PC-9 (cell line): ENCODE results near the gene FBXO44. TPM values are rescaled to one million over a fixed set of nuclear protein-coding genes. Genes with fewer than 3 reads are reported as not detected.

Experiments used
- BruUV-seq: library from RNA; stranded (reverse); fragments of 400-500 nt; replicated peaks from 2 replicates; lab custom pipeline; 2021; lab: Mats Ljungman, UMichigan
- CTCF ChIA-PET: fragments of 300-600 bp; sonication (Branson Sonifier 250); formaldehyde crosslinking; loops from one replicate; lab custom pipeline; 2022; ENCODE audit warnings: antibody characterized with exemption; lab: Charles Lee
- POLR2A ChIA-PET: fragments of 300-600 bp; sonication (Branson Sonifier 250); formaldehyde crosslinking; loops from one replicate; lab custom pipeline; 2022; ENCODE audit warnings: antibody characterized with exemption; ENCODE audit not compliant: unreplicated experiment; lab: Charles Lee
- DNase-seq, 2 experiments: peaks; one replicate each; pipeline versions ENCODE4 v3.0.0 to v3.0.0-alpha.2; 2015 to 2022; ENCODE audit warnings: mixed read lengths in 1 of 2
- H2AFZ ChIP-seq: fragments of 200-600 bp; sonication (generic); 2 replicates; pipeline ENCODE4 v1.8.1; 2017; ENCODE audit warnings: antibody characterized with exemption
- H3F3A ChIP-seq: fragments of 200-600 bp; sonication (generic); 2 replicates; pipeline ENCODE4 v1.8.1; 2017; ENCODE audit warnings: antibody characterized with exemption, mild to moderate bottlenecking, low read depth; ENCODE audit not compliant: insufficient read depth
- H3K27ac ChIP-seq: fragments of 200-600 bp; sonication (generic); 2 replicates; pipeline ENCODE4 v1.6.1; 2016; ENCODE audit warnings: mixed run types
- H3K27me3 ChIP-seq: fragments of 200-600 bp; sonication (generic); 2 replicates; pipeline ENCODE4 v1.6.1; 2016; ENCODE audit warnings: low read depth, mixed run types; ENCODE audit not compliant: insufficient read depth
- H3K36me3 ChIP-seq: fragments of 200-600 bp; sonication (generic); 2 replicates; pipeline ENCODE4 v1.6.1; 2016; ENCODE audit warnings: low read depth, mixed run types
- H3K4me1 ChIP-seq: fragments of 200-600 bp; sonication (generic); replicated peaks from 2 replicates; pipeline ENCODE4 v1.6.1; 2016; ENCODE audit warnings: mixed run types; ENCODE audit not compliant: insufficient read depth
- H3K4me2 ChIP-seq: fragments of 200-600 bp; sonication (generic); 2 replicates; pipeline ENCODE4 v1.6.1; 2017; ENCODE audit warnings: mixed run types
- H3K4me3 ChIP-seq: fragments of 200-600 bp; sonication (generic); 2 replicates; pipeline ENCODE4 v1.6.1; 2016; ENCODE audit warnings: mixed run types
- H3K79me2 ChIP-seq: fragments of 200-600 bp; sonication (generic); 2 replicates; pipeline ENCODE4 v1.6.1; 2017; ENCODE audit warnings: low read depth, mixed run types
- H3K9me2 ChIP-seq: fragments of 200-600 bp; sonication (generic); 2 replicates; pipeline ENCODE4 v1.8.1; 2017; ENCODE audit warnings: mild to moderate bottlenecking; ENCODE audit not compliant: insufficient read depth
- H3K9me3 ChIP-seq: fragments of 200-600 bp; sonication (generic); 2 replicates; pipeline ENCODE4 v1.8.1; 2016; ENCODE audit warnings: low read depth; ENCODE audit not compliant: insufficient read depth
- H4K20me1 ChIP-seq: fragments of 200-600 bp; sonication (generic); 2 replicates; pipeline ENCODE4 v1.8.1; 2017; ENCODE audit not compliant: insufficient read depth
- EZH2 ChIP-seq: fragments of 200-600 bp; sonication (generic); IDR thresholded peaks from 2 replicates; pipeline ENCODE4 v1.8.0; 2017; ENCODE audit warnings: antibody characterized with exemption, low read depth
- intact Hi-C: fragments of 100-400 bp; cut with micrococcal nuclease; formaldehyde crosslinking; loops from one replicate; pipeline ENCODE4 v1.10.0; 2022; ENCODE audit not compliant: unreplicated experiment
- total RNA-seq: library from RNA; stranded (reverse); gene quantifications from 2 replicates; pipeline ENCODE4 v1.2.3, GENCODE V29; 2021
- TF ChIP-seq, protein P1 (sequence below): fragments of 200-600 bp; sonication (generic); conservative IDR thresholded peaks from 2 replicates; pipeline ENCODE4 v1.6.1; 2017; ENCODE audit warnings: mixed run types, antibody characterized with exemption, mild to moderate bottlenecking, moderate library complexity

Gene FBXO44
- total RNA-seq, 1 experiment from 2014 or later = 31.9 TPM

- Histone ChIP-seq H3K79me2 (no peaks in the 10 kb centered on the region), H3K9me3 (no peaks in the 10 kb centered on the region), H3K4me2 (no peak overlapping the region), H3K9me2 (no peaks in the 10 kb centered on the region), H3F3A (no peaks in the 10 kb centered on the region), H3K36me3 (no peaks in the 10 kb centered on the region), H3K4me3 (no peak overlapping the region), H3K4me1 (no peaks in the 10 kb centered on the region), H3K27ac (no peak overlapping the region), H3K27me3 (no peaks in the 10 kb centered on the region), H2AFZ (no peak overlapping the region), H4K20me1 (no peaks in the 10 kb centered on the region)
- DNase-seq = no peak
- ChIA-PET CTCF (no interaction called here), POLR2A (no interaction called here)
- BruUV-seq = no TSS peak
- intact Hi-C loops = loop anchor here (5.0 kb wide), 1 partner anchor 148 kb away; the partner anchor contains the start of genes CLCN6 and MTHFR
- no peak for TF ChIP-seq EZH2
- TF ChIP-seq, protein P1, sequence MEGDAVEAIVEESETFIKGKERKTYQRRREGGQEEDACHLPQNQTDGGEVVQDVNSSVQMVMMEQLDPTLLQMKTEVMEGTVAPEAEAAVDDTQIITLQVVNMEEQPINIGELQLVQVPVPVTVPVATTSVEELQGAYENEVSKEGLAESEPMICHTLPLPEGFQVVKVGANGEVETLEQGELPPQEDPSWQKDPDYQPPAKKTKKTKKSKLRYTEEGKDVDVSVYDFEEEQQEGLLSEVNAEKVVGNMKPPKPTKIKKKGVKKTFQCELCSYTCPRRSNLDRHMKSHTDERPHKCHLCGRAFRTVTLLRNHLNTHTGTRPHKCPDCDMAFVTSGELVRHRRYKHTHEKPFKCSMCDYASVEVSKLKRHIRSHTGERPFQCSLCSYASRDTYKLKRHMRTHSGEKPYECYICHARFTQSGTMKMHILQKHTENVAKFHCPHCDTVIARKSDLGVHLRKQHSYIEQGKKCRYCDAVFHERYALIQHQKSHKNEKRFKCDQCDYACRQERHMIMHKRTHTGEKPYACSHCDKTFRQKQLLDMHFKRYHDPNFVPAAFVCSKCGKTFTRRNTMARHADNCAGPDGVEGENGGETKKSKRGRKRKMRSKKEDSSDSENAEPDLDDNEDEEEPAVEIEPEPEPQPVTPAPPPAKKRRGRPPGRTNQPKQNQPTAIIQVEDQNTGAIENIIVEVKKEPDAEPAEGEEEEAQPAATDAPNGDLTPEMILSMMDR = no peak
Measured at GRCh38 chr1:11659748-11660147, 5.1 kb downstream of the FBXO44 start.

GRCh38 chr1:11661103-11661502, 6.4 kb downstream of the FBXO44 start:
- Histone ChIP-seq H3K9me2 (no peaks in the 10 kb centered on the region), H3K4me3 (no peak overlapping the region), H3K79me2 (no peaks in the 10 kb centered on the region), H3K4me2 (no peak overlapping the region), H4K20me1 (no peaks in the 10 kb centered on the region), H3F3A (no peaks in the 10 kb centered on the region), H3K9me3 (no peaks in the 10 kb centered on the region), H3K27ac (no peak overlapping the region), H3K4me1 (no peaks in the 10 kb centered on the region), H2AFZ (no peak overlapping the region), H3K27me3 (no peaks in the 10 kb centered on the region), H3K36me3 (no peaks in the 10 kb centered on the region)
- ChIA-PET CTCF (no interaction called here), POLR2A (no interaction called here)
- BruUV-seq = no TSS peak
- DNase-seq = no peak
- intact Hi-C loops = loop anchor here (5.0 kb wide), 1 partner anchor 146 kb away; the partner anchor contains the start of genes CLCN6 and MTHFR
- TF ChIP-seq, protein P1 = no peak
- no peak for TF ChIP-seq EZH2

GRCh38 chr1:11664336-11665065, 9.8 kb downstream of the FBXO44 start:
- H3K36me3 ChIP-seq = no peaks in the 10 kb centered on the region

More at GRCh38 chr1:11664336-11665065, 9.8 kb downstream of the FBXO44 start:
- H3K9me3 ChIP-seq = no peaks in the 10 kb centered on the region
- H3K4me2 ChIP-seq = peak overlapping the region; percentile 56; the same call in 1 of the 2 replicates
- BruUV-seq = no TSS peak
- H4K20me1 ChIP-seq = no peaks in the 10 kb centered on the region
- H3K27me3 ChIP-seq = no peaks in the 10 kb centered on the region
- H2AFZ ChIP-seq = no peak overlapping the region
- H3F3A ChIP-seq = no peaks in the 10 kb centered on the region
- no peak for TF ChIP-seq EZH2
- TF ChIP-seq, protein P1 = no peak
- H3K4me1 ChIP-seq = no peaks in the 10 kb centered on the region
- no peaks in the 10 kb centered on the region for H3K9me2 ChIP-seq
- CTCF ChIA-PET = interaction anchor here (0.5 to 2.0 kb wide), 5 partner anchors 11 to 343 kb away, joined by 3 to 16 read pairs (median 4); partner anchors contain the start of gene FBXO2
- POLR2A ChIA-PET = interaction anchor here (0.6 kb wide), 2 partner anchors 402 to 603 kb away, joined by 4 to 5 read pairs; partner anchors contain the start of gene MTOR
- peak overlapping the region; percentile 26; the same call in 1 of the 2 replicates for H3K4me3 ChIP-seq
- intact Hi-C loops = loop anchor here (5.0 kb wide), 2 partner anchors 43 to 143 kb away; partner anchors contain the start of genes CLCN6 and MTHFR
- DNase-seq = no peak
- H3K27ac ChIP-seq = no peak overlapping the region
- H3K79me2 ChIP-seq = no peaks in the 10 kb centered on the region
